Endothelial cell of umbilical vein (primary cell): ENCODE results near the gene FLRT2. TPM values are rescaled to one million over a fixed set of nuclear protein-coding genes. Genes with fewer than 3 reads are reported as not detected.

ENCODE experiments used
- BruUV-seq: library from RNA; stranded (reverse); fragments of 400-500 nt; replicated peaks from 2 replicates; lab custom pipeline; 2021; lab: Mats Ljungman, UMichigan
- CTCF ChIA-PET: fragments of 300-600, 350-600 bp; sonication (Branson Sonifier 250); formaldehyde crosslinking; loops from one replicate; lab custom pipeline; 2021; ENCODE audit warnings: antibody characterized with exemption, inconsistent platforms; lab: Charles Lee
- POLR2A ChIA-PET: fragments of 300-600, 350-600 bp; sonication (Branson Sonifier 250); formaldehyde crosslinking; loops from one replicate; lab custom pipeline; 2021; ENCODE audit warnings: antibody characterized with exemption, inconsistent platforms; lab: Charles Lee
- DNase-seq: peaks from one replicate; pipeline ENCODE4 v3.0.0-alpha.2; 2011; ENCODE audit warnings: low read depth, low spot score
- FAIRE-seq: peaks from 2 replicates; lab custom pipeline; 2011; peaks lifted over from hg19 to GRCh38; lab: Jason Lieb, UNC
- H2AFZ ChIP-seq: 2 replicates; pipeline ENCODE4 v1.6.0; 2012; ENCODE audit warnings: low read depth, low read length, control low read depth, inconsistent platforms
- H3K27ac ChIP-seq: 2 replicates; pipeline ENCODE4 v1.5.1; 2011; ENCODE audit warnings: low read depth, mild to moderate bottlenecking, control low read depth, low read length, moderate library complexity; ENCODE audit not compliant: insufficient read depth
- H3K27me3 ChIP-seq, 2 experiments: 2 replicates each; pipeline versions ENCODE4 v1.6.0 to v1.6.1; 2011; ENCODE audit warnings: low read length in 2 of 2, mixed read lengths in 1 of 2; ENCODE audit not compliant: control insufficient read depth in 2 of 2, insufficient read depth in 2 of 2
- H3K36me3 ChIP-seq, 2 experiments: 2 replicates in 1 of 2; 3 replicates in 1 of 2; pipeline ENCODE4 v1.5.1; 2011; ENCODE audit warnings: low read length in 2 of 2, mild to moderate bottlenecking in 1 of 2, moderate library complexity in 1 of 2; ENCODE audit not compliant: control insufficient read depth in 2 of 2, insufficient read depth in 2 of 2; ENCODE audit errors: extremely low read depth in 1 of 2
- H3K4me1 ChIP-seq: 3 replicates; pipeline ENCODE4 v1.5.1; 2011; ENCODE audit warnings: mild to moderate bottlenecking, low read length; ENCODE audit not compliant: control insufficient read depth, insufficient read depth; ENCODE audit errors: extremely low read depth
- H3K4me2 ChIP-seq: 2 replicates; pipeline ENCODE4 v1.6.1; 2011; ENCODE audit warnings: low read length, control low read depth, mixed read lengths; ENCODE audit not compliant: insufficient read depth
- H3K4me3 ChIP-seq, 3 experiments: fragments of 200-600 bp in 1 of 3; sonication (generic), shearing (Covaris generic) in 1 of 3; replicated peaks in 1 of 3; 2 replicates each; pipeline ENCODE4 v1.5.1; 2011 to 2016; ENCODE audit warnings: control low read depth in 3 of 3, low read length in 3 of 3, mild to moderate bottlenecking in 2 of 3, inconsistent platforms in 1 of 3, low read depth in 1 of 3, moderate library complexity in 1 of 3; ENCODE audit not compliant: insufficient read depth in 1 of 3
- H3K79me2 ChIP-seq: 2 replicates; pipeline ENCODE4 v1.6.0; 2012; ENCODE audit warnings: low read length, inconsistent platforms; ENCODE audit not compliant: control insufficient read depth, insufficient read depth
- H3K9ac ChIP-seq: replicated peaks from 2 replicates; pipeline ENCODE3; 2011; ENCODE audit warnings: low read length, control low read depth; ENCODE audit not compliant: insufficient read depth; ENCODE audit errors: extremely low read depth
- H3K9me1 ChIP-seq: replicated peaks from 3 replicates; pipeline ENCODE4 v1.6.0; 2011; ENCODE audit warnings: mild to moderate bottlenecking, low read length; ENCODE audit not compliant: control insufficient read depth, insufficient read depth; ENCODE audit errors: extremely low read depth
- H3K9me3 ChIP-seq: replicated peaks from 2 replicates; pipeline ENCODE4 v1.5.1; 2012; ENCODE audit warnings: low read length, inconsistent platforms; ENCODE audit not compliant: control insufficient read depth, insufficient read depth
- H4K20me1 ChIP-seq: replicated peaks from 2 replicates; pipeline ENCODE3; 2011; ENCODE audit warnings: mild to moderate bottlenecking, low read length; ENCODE audit not compliant: control insufficient read depth, insufficient read depth; ENCODE audit errors: extremely low read depth
- CTCF ChIP-seq, 2 donors: IDR thresholded peaks; 1 replicate in 1 of 2; 2 replicates in 1 of 2; pipeline ENCODE4 v1.5.1; 2011; ENCODE audit warnings: low read length in 2 of 2, mild to moderate bottlenecking in 2 of 2, moderate library complexity in 2 of 2, control low read depth in 1 of 2, inconsistent platforms in 1 of 2, low read depth in 1 of 2; ENCODE audit not compliant: insufficient read depth in 1 of 2; ENCODE audit errors: extremely low read depth in 1 of 2
- EZH2 ChIP-seq: IDR thresholded peaks from 2 replicates; pipeline ENCODE4 v1.6.1; 2012; ENCODE audit warnings: borderline replicate concordance, low read depth, mild to moderate bottlenecking, moderate library complexity, low read length, inconsistent platforms; ENCODE audit not compliant: severe bottlenecking
- FOS ChIP-seq: IDR thresholded peaks from 2 replicates; pipeline ENCODE4 v1.6.1; 2011; ENCODE audit warnings: mild to moderate bottlenecking, low read length, moderate library complexity, borderline replicate concordance; ENCODE audit not compliant: insufficient read depth
- GATA2 ChIP-seq: IDR thresholded peaks from 2 replicates; pipeline ENCODE4 v1.7.0; 2011; ENCODE audit warnings: low read depth, mild to moderate bottlenecking, moderate library complexity, mixed read lengths, low read length; ENCODE audit not compliant: insufficient read length, insufficient read depth
- JUN ChIP-seq: IDR thresholded peaks from 2 replicates; pipeline ENCODE4 v1.6.1; 2011; ENCODE audit warnings: borderline replicate concordance, low read depth; ENCODE audit not compliant: insufficient read length, insufficient read depth
- MYC ChIP-seq: IDR thresholded peaks from one replicate; pipeline ENCODE4 v1.6.1; 2011; ENCODE audit warnings: mild to moderate bottlenecking, low read depth, low read length
- POLR2A ChIP-seq: IDR thresholded peaks from 2 replicates; pipeline ENCODE4 v1.6.1; 2012; ENCODE audit warnings: low read depth, mild to moderate bottlenecking, control low read depth, low read length
- POLR2AphosphoS5 ChIP-seq: IDR thresholded peaks from 2 replicates; pipeline ENCODE4 v1.6.1; 2012; ENCODE audit warnings: low read depth, mild to moderate bottlenecking, control low read depth, low read length, moderate library complexity; ENCODE audit not compliant: insufficient read depth
- dilution Hi-C: fragments of 300-500 bp; cut with MboI; formaldehyde crosslinking; loops from one replicate; pipeline ENCODE4 v1.15.0; 2019; ENCODE audit warnings: low sequenced_read_pairs; ENCODE audit not compliant: extremely low pct_ligation_motif_present
- intact Hi-C: fragments of 100-400 bp; cut with micrococcal nuclease; formaldehyde crosslinking; loops from one replicate; pipeline ENCODE4 v1.10.0; 2022
- polyA plus RNA-seq, 4 experiments: library from polyadenylated mRNA; depleted of rRNA in 3 of 4; stranded (reverse) in 3 of 4; unstranded in 1 of 4; fragments of >200 nt; gene quantifications; 2 replicates each; pipeline versions ENCODE4 v1.2.1 to v1.2.3, GENCODE V29; 2011 to 2012; ENCODE audit warnings: missing spikeins in 1 of 4
- total RNA-seq: library from RNA; stranded (reverse); gene quantifications from 2 replicates; pipeline ENCODE4 v1.2.3, GENCODE V29; 2021
- TF ChIP-seq, protein P1 (sequence below): IDR thresholded peaks from 2 replicates; pipeline ENCODE4 v1.6.1; 2011; ENCODE audit not compliant: insufficient read depth, insufficient read length

Gene FLRT2
- total and polyA plus RNA-seq, 2 donors (not counting 3 experiments of a cell fraction or from before 2014, with no cell fraction given) = 202 to 229 TPM

DNA sequence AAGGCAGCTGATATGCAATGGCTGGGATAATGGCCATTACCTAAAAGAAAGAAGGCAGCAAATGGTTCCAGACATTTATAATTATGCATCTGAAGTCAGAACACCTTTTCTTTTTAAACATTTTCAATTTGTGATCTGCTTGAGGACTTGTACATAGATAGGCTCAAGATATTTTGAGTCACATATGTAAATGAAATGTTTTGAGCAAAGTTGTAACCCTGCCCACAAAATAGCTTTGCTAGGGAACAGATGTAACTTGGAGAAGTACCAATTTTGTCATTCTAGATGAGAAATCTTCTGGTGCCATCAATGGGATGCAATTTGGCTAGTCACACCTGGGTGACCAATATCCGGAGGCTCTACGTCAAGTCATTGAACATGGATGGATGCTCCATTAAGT is 123.1 kb downstream of the FLRT2 start:
- dilution Hi-C loops = no loop called here
- no peak for FAIRE-seq

More for the DNA sequence above, 123.1 kb downstream of the FLRT2 start:
- no peak for TF ChIP-seq FOS
- no peak for TF ChIP-seq CTCF (IDR thresholded peaks at IDR 0.05; ENCODE audit: extremely low read depth in 1 of 2, insufficient read depth in 1 of 2, low read depth in 1 of 2, low read length in 2 of 2)
- TF ChIP-seq GATA2 = no peak
- TF ChIP-seq, protein P1, sequence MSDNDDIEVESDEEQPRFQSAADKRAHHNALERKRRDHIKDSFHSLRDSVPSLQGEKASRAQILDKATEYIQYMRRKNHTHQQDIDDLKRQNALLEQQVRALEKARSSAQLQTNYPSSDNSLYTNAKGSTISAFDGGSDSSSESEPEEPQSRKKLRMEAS = no peak
- TF ChIP-seq MYC = no peak
- no peak for TF ChIP-seq POLR2A
- no peak for TF ChIP-seq JUN
- no peak for TF ChIP-seq POLR2AphosphoS5
- TF ChIP-seq EZH2 = no peak
- H3K4me3 ChIP-seq = no peak overlapping the region
- no peak for DNase-seq
- ChIA-PET CTCF (interaction anchor here (1.6 to 2.6 kb wide), 2 partner anchors 9 to 18 kb away, joined by 3 to 7 read pairs; no protein-coding TSS in a partner anchor), POLR2A (no interaction called here)
- H3K9me1 ChIP-seq = no peaks in the 10 kb centered on the region
- BruUV-seq = no TSS peak
- H3K4me1 ChIP-seq = no peaks in the 10 kb centered on the region
- peaks cover 0 to 2% of the 10 kb centered on the region in 2 experiments for H3K27me3 ChIP-seq
- no peak overlapping the region for H3K27ac ChIP-seq
- no peaks in the 10 kb centered on the region for H3K36me3 ChIP-seq
- no peaks in the 10 kb centered on the region for H4K20me1 ChIP-seq
- no peak overlapping the region for H2AFZ ChIP-seq
- no peak overlapping the region for H3K4me2 ChIP-seq
- no peaks in the 10 kb centered on the region for H3K79me2 ChIP-seq
- H3K9me3 ChIP-seq = no peaks in the 10 kb centered on the region
- no peak overlapping the region for H3K9ac ChIP-seq
- intact Hi-C loops = no loop called here
